Neuronal stem cell (in vitro differentiated cells): ENCODE results near the gene PRRC2C.
"Not testable (repeated sequence)": the region's sequence is repeated elsewhere in the genome, so short reads cannot be mapped to it uniquely, and the experiment has no call there.

ENCODE experiments used
- DNase-seq: peaks from one replicate; pipeline ENCODE4 v3.0.0-alpha.2; 2013; ENCODE audit warnings: low spot score
- H2AFZ ChIP-seq: one replicate; pipeline ENCODE4 v1.6.1; 2013; ENCODE audit warnings: mild to moderate bottlenecking, low read length, inconsistent platforms
- H2AK5ac ChIP-seq: 2 replicates; pipeline ENCODE4 v1.6.1; 2013; ENCODE audit warnings: low read depth, mild to moderate bottlenecking, inconsistent platforms, low read length, moderate library complexity, mixed read lengths
- H2BK120ac ChIP-seq: 2 replicates; pipeline ENCODE4 v1.6.1; 2013; ENCODE audit warnings: low read depth, mild to moderate bottlenecking, inconsistent platforms, low read length, moderate library complexity, mixed read lengths
- H2BK12ac ChIP-seq: one replicate; pipeline ENCODE4 v1.6.1; 2013; ENCODE audit warnings: low read length, inconsistent platforms
- H2BK15ac ChIP-seq: 2 replicates; pipeline ENCODE4 v1.6.1; 2013; ENCODE audit warnings: mild to moderate bottlenecking, low read length, inconsistent platforms, mixed read lengths
- H2BK5ac ChIP-seq: one replicate; pipeline ENCODE4 v1.6.1; 2013; ENCODE audit warnings: inconsistent platforms, mild to moderate bottlenecking, low read length, moderate library complexity
- H3K14ac ChIP-seq: one replicate; pipeline ENCODE4 v1.6.1; 2013; ENCODE audit warnings: low read length, inconsistent platforms
- H3K18ac ChIP-seq: 2 replicates; pipeline ENCODE4 v1.6.1; 2013; ENCODE audit warnings: low read length, inconsistent platforms
- H3K23ac ChIP-seq: 2 replicates; pipeline ENCODE4 v1.6.1; 2013; ENCODE audit warnings: low read depth, mild to moderate bottlenecking, mixed read lengths, low read length, inconsistent platforms; ENCODE audit not compliant: poor library complexity
- H3K27ac ChIP-seq: replicated peaks from 3 replicates; pipeline ENCODE4 v1.5.1; 2013; ENCODE audit warnings: low read length, inconsistent platforms
- H3K27me3 ChIP-seq, 3 experiments: 2 replicates each; pipeline ENCODE4 v1.6.1; 2013; ENCODE audit warnings: low read length in 3 of 3, mild to moderate bottlenecking in 2 of 3, inconsistent platforms in 1 of 3, low read depth in 1 of 3, mixed read lengths in 1 of 3, moderate library complexity in 1 of 3; ENCODE audit not compliant: control insufficient read depth in 3 of 3, insufficient read depth in 3 of 3
- H3K36me3 ChIP-seq, 2 donors: replicated peaks in 1 of 2; 2 replicates each; pipeline ENCODE4 v1.6.1; 2013; ENCODE audit warnings: low read length in 2 of 2; ENCODE audit not compliant: control insufficient read depth in 2 of 2, insufficient read depth in 2 of 2
- H3K4ac ChIP-seq: 2 replicates; pipeline ENCODE4 v1.6.1; 2013; ENCODE audit warnings: inconsistent platforms, mild to moderate bottlenecking, low read length, moderate library complexity
- H3K4me1 ChIP-seq, 2 donors: 1 replicate in 1 of 2; 2 replicates in 1 of 2; pipeline ENCODE4 v1.6.1; 2013; ENCODE audit warnings: low read length in 2 of 2, low read depth in 1 of 2; ENCODE audit not compliant: control insufficient read depth in 2 of 2, insufficient read depth in 1 of 2
- H3K4me2 ChIP-seq: one replicate; pipeline ENCODE4 v1.6.1; 2013; ENCODE audit warnings: mild to moderate bottlenecking, low read length, inconsistent platforms; ENCODE audit not compliant: insufficient read depth, poor library complexity, severe bottlenecking
- H3K4me3 ChIP-seq, 2 donors: 2 replicates each; pipeline ENCODE4 v1.5.1; 2013; ENCODE audit warnings: low read length in 2 of 2, mild to moderate bottlenecking in 2 of 2, inconsistent platforms in 1 of 2, moderate library complexity in 1 of 2
- H3K79me1 ChIP-seq: one replicate; pipeline ENCODE4 v1.6.1; 2013; ENCODE audit warnings: low read depth, mild to moderate bottlenecking, inconsistent platforms, low read length, moderate library complexity
- H3K9ac ChIP-seq: one replicate; pipeline ENCODE4 v1.6.1; 2013; ENCODE audit warnings: mild to moderate bottlenecking, low read depth, low read length, inconsistent platforms; ENCODE audit not compliant: poor library complexity
- H3K9me3 ChIP-seq, 2 donors: replicated peaks in 1 of 2; 2 replicates each; pipeline versions ENCODE3 to v1.6.1; 2013; ENCODE audit warnings: low read length in 2 of 2, mild to moderate bottlenecking in 2 of 2, inconsistent platforms in 1 of 2, low read depth in 1 of 2, mixed read lengths in 1 of 2, moderate library complexity in 1 of 2; ENCODE audit not compliant: control insufficient read depth in 2 of 2, insufficient read depth in 1 of 2
- H4K8ac ChIP-seq: one replicate; pipeline ENCODE4 v1.6.1; 2013; ENCODE audit warnings: low read depth, mild to moderate bottlenecking, inconsistent platforms, low read length, moderate library complexity
- H4K91ac ChIP-seq: one replicate; pipeline ENCODE4 v1.6.1; 2013; ENCODE audit warnings: low read length, low read depth, mild to moderate bottlenecking, inconsistent platforms; ENCODE audit not compliant: poor library complexity
- WGBS, 2 donors: extraction: QIAGEN DNeasy Blood & Tissue Kit; methylation state at CpG; one replicate each; pipeline ENCODE4 v1.1.7; 2013; ENCODE audit warnings: missing lambda C conversion rate in 2 of 2, mixed read lengths in 1 of 2; ENCODE audit not compliant: insufficient read length in 2 of 2, insufficient replicate concordance in 1 of 2; ENCODE audit errors: extremely low coverage in 2 of 2; 5-methylcytosine and 5-hydroxymethylcytosine counted together

The PRRC2C gene

GRCh38 chr1:171532520-171532919, 47.2 kb downstream of the PRRC2C start:
- no peak overlapping the region for H3K4me2 ChIP-seq
- no CpG with 5 or more reads among the region's 7 CpGs for WGBS, 2 donors
- H4K91ac ChIP-seq: no peak overlapping the region
- H2BK5ac ChIP-seq: no peak overlapping the region
- peaks cover 2% of the 10 kb centered on the region for H3K79me1 ChIP-seq
- H3K9ac ChIP-seq: no peak overlapping the region
- H2AK5ac ChIP-seq: no peak overlapping the region
- H2BK15ac ChIP-seq: no peak overlapping the region
- no peak overlapping the region for H3K4ac ChIP-seq
- peaks cover 22 to 98% of the 10 kb centered on the region in 2 donors for H3K36me3 ChIP-seq
- H2BK120ac ChIP-seq: no peak overlapping the region
- H4K8ac ChIP-seq: no peak overlapping the region
- H3K27me3 ChIP-seq: no peaks in the 10 kb centered on the region
- no peak for DNase-seq
- H3K4me1 ChIP-seq: no peaks in the 10 kb centered on the region
- no peak overlapping the region for H3K14ac ChIP-seq
- H3K27ac ChIP-seq: no peak overlapping the region
- H3K18ac ChIP-seq: no peak overlapping the region
- H3K9me3 ChIP-seq: no peaks in the 10 kb centered on the region
- H3K23ac ChIP-seq: no peak overlapping the region
- H3K4me3 ChIP-seq: no peak overlapping the region
- no peak overlapping the region for H2BK12ac ChIP-seq
- no peak overlapping the region for H2AFZ ChIP-seq

GRCh38 chr1:171545523-171545922, 60.2 kb downstream of the PRRC2C start:
- peaks cover 39 to 98% of the 10 kb centered on the region in 2 donors for H3K36me3 ChIP-seq
- no peak overlapping the region for H2BK5ac ChIP-seq
- no peak overlapping the region for H3K27ac ChIP-seq
- no CpG with 5 or more reads among the region's 1 CpG for WGBS, 2 donors
- H4K8ac ChIP-seq: no peak overlapping the region
- DNase-seq: no peak
- peaks cover 0 to 9% of the 10 kb centered on the region in 2 donors for H3K9me3 ChIP-seq
- no peak overlapping the region for H2BK120ac ChIP-seq
- H3K4me1 ChIP-seq: no peaks in the 10 kb centered on the region
- H2BK15ac ChIP-seq: no peak overlapping the region
- no peak overlapping the region for H4K91ac ChIP-seq
- H3K18ac ChIP-seq: no peak overlapping the region
- H2AK5ac ChIP-seq: no peak overlapping the region
- no peak overlapping the region for H3K9ac ChIP-seq
- H2BK12ac ChIP-seq: no peak overlapping the region
- H2AFZ ChIP-seq: no peak overlapping the region
- no peak overlapping the region for H3K14ac ChIP-seq
- H3K27me3 ChIP-seq: no peaks in the 10 kb centered on the region
- H3K4me3 ChIP-seq: no peak overlapping the region
- no peak overlapping the region for H3K23ac ChIP-seq
- H3K4ac ChIP-seq: no peak overlapping the region
- H3K79me1 ChIP-seq: no peaks in the 10 kb centered on the region
- no peak overlapping the region for H3K4me2 ChIP-seq

- no peak for DNase-seq
- H2AK5ac ChIP-seq: no peak overlapping the region
- H3K9ac ChIP-seq: no peak overlapping the region
- no peak overlapping the region for H2BK12ac ChIP-seq
- H2BK15ac ChIP-seq: no peak overlapping the region
- H3K27me3 ChIP-seq: no peaks in the 10 kb centered on the region
- H3K4me1 ChIP-seq: no peaks in the 10 kb centered on the region
- H3K36me3 ChIP-seq: peaks cover 18 to 73% of the 10 kb centered on the region in 2 donors
- no peak overlapping the region for H4K8ac ChIP-seq
- no peak overlapping the region for H2BK120ac ChIP-seq
- WGBS, 2 donors: no CpG with 5 or more reads among the region's 3 CpGs
- H3K4ac ChIP-seq: no peak overlapping the region
- H3K18ac ChIP-seq: no peak overlapping the region
- H4K91ac ChIP-seq: no peak overlapping the region
- peaks cover 0 to 13% of the 10 kb centered on the region in 2 donors for H3K9me3 ChIP-seq
- H3K14ac ChIP-seq: no peak overlapping the region
- H2BK5ac ChIP-seq: no peak overlapping the region
- no peak overlapping the region for H3K23ac ChIP-seq
- no peak overlapping the region for H3K4me2 ChIP-seq
- H3K4me3 ChIP-seq: no peak overlapping the region
- no peak overlapping the region for H3K27ac ChIP-seq
- H2AFZ ChIP-seq: no peak overlapping the region
- H3K79me1 ChIP-seq: no peaks in the 10 kb centered on the region
Measured at GRCh38 chr1:171550050-171550449, 64.7 kb downstream of the PRRC2C start.

- Histone ChIP-seq H3K36me3 (peaks cover 17 to 73% of the 10 kb centered on the region in 2 donors), H3K9me3 (peaks cover 1 to 19% of the 10 kb centered on the region in 2 donors)
- not testable (repeated sequence) for H4K8ac ChIP-seq, H3K79me1 ChIP-seq, H4K91ac ChIP-seq, H3K4me2 ChIP-seq, H2AFZ ChIP-seq, H3K27ac ChIP-seq, H3K4me1 ChIP-seq, H2BK15ac ChIP-seq, H3K14ac ChIP-seq, H3K23ac ChIP-seq, H2BK120ac ChIP-seq, H3K18ac ChIP-seq, H2BK5ac ChIP-seq, H3K9ac ChIP-seq, H2AK5ac ChIP-seq, H3K27me3 ChIP-seq, DNase-seq, H3K4me3 ChIP-seq, H2BK12ac ChIP-seq, H3K4ac ChIP-seq
- no CpG with 5 or more reads among the region's 4 CpGs for WGBS, 2 donors
Measured at GRCh38 chr1:171550598-171551100, 65.3 kb downstream of the PRRC2C start.
